Naive thymus-derived CD4-positive, alpha-beta T cell (primary cell): ENCODE results near the gene LMAN2L. TPM values are rescaled to one million over a fixed set of nuclear protein-coding genes. Genes with fewer than 3 reads are reported as not detected.

ENCODE experiments used
- ATAC-seq: fragments of 150-1000 bp; cut with Tn5 transposase; 2 replicates; pipeline ENCODE4 v1.10.0; 2021; ENCODE audit warnings: mild to moderate bottlenecking, moderate library complexity
- CTCF ChIA-PET: fragments of 350-600 bp; sonication (Branson Sonifier 250); formaldehyde crosslinking; loops from one replicate; lab custom pipeline; 2021; ENCODE audit warnings: antibody characterized with exemption; lab: Charles Lee
- POLR2A ChIA-PET: fragments of 350-600 bp; sonication (Branson Sonifier 250); formaldehyde crosslinking; loops from one replicate; lab custom pipeline; 2021; ENCODE audit warnings: antibody characterized with exemption, inconsistent platforms; lab: Charles Lee
- DNase-seq, 9 donors: peaks; one replicate each; pipeline versions ENCODE4 v3.0.0 to v3.0.0-alpha.2; 2020 to 2022; ENCODE audit warnings: mixed read lengths in 1 of 9
- H3K27ac ChIP-seq: one replicate; pipeline ENCODE4 v1.7.0; 2013; ENCODE audit warnings: mild to moderate bottlenecking, low read depth, low read length, moderate library complexity
- H3K27me3 ChIP-seq, 2 donors: one replicate each; pipeline ENCODE4 v1.7.0; 2013; ENCODE audit warnings: low read length in 2 of 2, mild to moderate bottlenecking in 2 of 2, moderate library complexity in 2 of 2; ENCODE audit not compliant: control insufficient read depth in 2 of 2, insufficient read depth in 2 of 2
- H3K36me3 ChIP-seq, 3 experiments: 1 replicate in 2 of 3; 2 replicates in 1 of 3; pipeline ENCODE4 v1.7.0; 2013; ENCODE audit warnings: low read length in 3 of 3, mild to moderate bottlenecking in 3 of 3, moderate library complexity in 1 of 3; ENCODE audit not compliant: insufficient read depth in 3 of 3, control insufficient read depth in 2 of 3
- H3K4me1 ChIP-seq, 2 donors: one replicate each; pipeline ENCODE4 v1.7.0; 2013; ENCODE audit warnings: low read length in 2 of 2, mild to moderate bottlenecking in 2 of 2, moderate library complexity in 1 of 2; ENCODE audit not compliant: control insufficient read depth in 2 of 2, insufficient read depth in 2 of 2
- H3K4me3 ChIP-seq: 2 replicates; pipeline ENCODE4 v1.7.0; 2013; ENCODE audit warnings: mild to moderate bottlenecking, low read length
- H3K9me3 ChIP-seq, 3 experiments: 1 replicate in 2 of 3; 2 replicates in 1 of 3; pipeline ENCODE4 v1.7.0; 2013; ENCODE audit warnings: low read length in 3 of 3; ENCODE audit not compliant: control insufficient read depth in 2 of 3
- H3K27ac Mint-ChIP-seq, 9 donors: one replicate each; pipeline ENCODE4 v1.8.0; 2020 to 2022; ENCODE audit warnings: mixed read lengths in 9 of 9, mild to moderate bottlenecking in 8 of 9, moderate library complexity in 5 of 9, inconsistent platforms in 2 of 9
- H3K27me3 Mint-ChIP-seq, 5 donors: one replicate each; pipeline ENCODE4 v1.8.0; 2021 to 2022; ENCODE audit warnings: mixed read lengths in 5 of 5, mild to moderate bottlenecking in 1 of 5
- H3K36me3 Mint-ChIP-seq, 5 donors: one replicate each; pipeline ENCODE4 v1.8.0; 2020 to 2022; ENCODE audit warnings: mixed read lengths in 5 of 5, mild to moderate bottlenecking in 3 of 5, inconsistent platforms in 1 of 5
- H3K4me1 Mint-ChIP-seq, 7 donors: one replicate each; pipeline ENCODE4 v1.8.0; 2020 to 2022; ENCODE audit warnings: mixed read lengths in 7 of 7, mild to moderate bottlenecking in 3 of 7, inconsistent platforms in 1 of 7
- H3K4me3 Mint-ChIP-seq, 10 donors: one replicate each; pipeline ENCODE4 v1.8.0; 2020 to 2022; ENCODE audit warnings: mild to moderate bottlenecking in 10 of 10, mixed read lengths in 10 of 10, moderate library complexity in 6 of 10, inconsistent platforms in 2 of 10
- H3K9me3 Mint-ChIP-seq, 11 donors: one replicate each; pipeline ENCODE4 v1.8.0; 2020 to 2022; ENCODE audit warnings: mixed read lengths in 11 of 11, mild to moderate bottlenecking in 4 of 11, inconsistent platforms in 1 of 11, moderate library complexity in 1 of 11
- intact Hi-C, 2 donors: fragments of 100-400 bp; cut with micrococcal nuclease; formaldehyde crosslinking; loops; one replicate each; pipeline ENCODE4 v1.15.1; 2023
- polyA plus RNA-seq, 2 donors: library from polyadenylated mRNA; unstranded; fragments of 300-500 nt; fragmentation: Illumina TruSeq; gene quantifications; one replicate each; pipeline ENCODE4 v1.2.3, GENCODE V29; 2021
- total RNA-seq, 6 experiments: library from RNA in 5 of 6; stranded (reverse) in 5 of 6; gene quantifications; 1 replicate in 5 of 6; 2 replicates in 1 of 6; pipeline ENCODE4 v1.2.3 and lab custom pipeline; 2021 to 2026

LMAN2L gene
- total and polyA plus RNA-seq, 7 experiments from 2014 or later, result 5.0 to 28.4 (median 10.2) TPM

DNA sequence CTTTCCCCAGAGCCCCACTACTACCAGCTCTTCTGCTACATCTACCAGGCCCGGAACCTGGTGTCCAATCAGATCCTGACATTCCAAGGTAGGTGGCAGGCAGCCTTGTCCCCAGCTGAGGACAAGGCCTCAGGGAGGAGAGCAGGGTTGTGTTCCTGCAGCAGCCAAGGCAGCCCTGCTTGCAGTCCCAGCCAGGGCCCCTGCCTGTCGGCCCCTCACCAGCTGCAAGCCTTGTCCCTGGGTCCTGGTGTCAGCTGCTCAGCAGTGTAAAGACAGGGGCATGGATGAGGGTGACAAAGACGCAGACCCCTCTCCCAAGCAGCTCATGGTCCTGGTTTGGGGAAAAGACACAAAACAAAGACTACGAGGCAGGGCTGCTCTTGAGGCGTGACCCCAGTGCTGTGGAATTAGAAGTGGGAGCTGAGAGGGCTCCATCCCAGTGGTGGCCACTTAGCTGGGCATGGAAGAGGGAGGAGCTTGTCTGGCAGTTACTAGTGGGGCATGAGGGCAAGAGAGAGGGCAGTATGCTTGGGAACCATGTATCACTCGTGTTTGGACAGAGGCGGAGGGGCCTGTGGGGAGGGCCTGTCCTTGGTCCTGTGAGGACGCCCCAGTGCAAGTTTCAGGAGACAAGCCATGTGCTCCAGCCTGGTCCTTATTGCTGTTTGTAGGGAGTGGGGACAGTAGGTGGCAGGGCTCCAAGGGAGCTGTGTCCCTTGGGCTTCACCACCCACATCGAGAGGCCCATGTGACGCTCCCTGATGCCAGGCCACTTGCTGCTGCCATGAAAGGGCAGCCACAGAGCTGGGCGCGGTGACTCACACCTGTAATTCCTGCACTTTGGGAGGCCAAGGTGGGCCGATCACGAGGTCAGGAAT lies 47.5 kb downstream of the LMAN2L start:
- H3K27ac Mint-ChIP-seq, result no peak overlapping the region
- no peak for ATAC-seq
- Histone ChIP-seq H3K9me3 (no peaks in the 10 kb centered on the region), H3K4me3 (no peak overlapping the region), H3K36me3 (no peaks in the 10 kb centered on the region), H3K4me1 (no peaks in the 10 kb centered on the region), H3K27me3 (no peaks in the 10 kb centered on the region), H3K27ac (no peak overlapping the region)
- no peaks in the 10 kb centered on the region for H3K27me3 Mint-ChIP-seq
- H3K36me3 Mint-ChIP-seq, result no peaks in the 10 kb centered on the region
- H3K4me1 Mint-ChIP-seq, result no peaks in the 10 kb centered on the region
- POLR2A ChIA-PET, result no interaction called here
- intact Hi-C loops, result no loop called here
- no peak for DNase-seq
- CTCF ChIA-PET, result no interaction called here
- H3K4me3 Mint-ChIP-seq, result no peak overlapping the region
- H3K9me3 Mint-ChIP-seq, result no peaks in the 10 kb centered on the region

- intact Hi-C loops, result no loop called here
- H3K27me3 Mint-ChIP-seq, result no peaks in the 10 kb centered on the region
- no peak overlapping the region for H3K4me3 Mint-ChIP-seq
- DNase-seq (no peak), ATAC-seq (no peak)
- no peak overlapping the region for H3K27ac Mint-ChIP-seq
- H3K4me1 Mint-ChIP-seq, result no peaks in the 10 kb centered on the region
- H3K36me3 ChIP-seq, result no peaks in the 10 kb centered on the region
- no peak overlapping the region for H3K27ac ChIP-seq
- H3K9me3 Mint-ChIP-seq, result no peaks in the 10 kb centered on the region
- ChIA-PET CTCF (no interaction called here), POLR2A (no interaction called here)
- H3K36me3 Mint-ChIP-seq, result no peaks in the 10 kb centered on the region
- H3K4me1 ChIP-seq, result no peaks in the 10 kb centered on the region
- no peak overlapping the region for H3K4me3 ChIP-seq
- no peaks in the 10 kb centered on the region for H3K27me3 ChIP-seq
- no peaks in the 10 kb centered on the region for H3K9me3 ChIP-seq
Observed at GRCh38 chr2:96691022-96691612, 48.7 kb downstream of the LMAN2L start.

GRCh38 chr2:96690306-96691021 lies 49.4 kb downstream of the LMAN2L start:
- Histone ChIP-seq H3K27me3 (no peaks in the 10 kb centered on the region), H3K27ac (no peak overlapping the region), H3K4me3 (no peak overlapping the region), H3K36me3 (no peaks in the 10 kb centered on the region), H3K4me1 (no peaks in the 10 kb centered on the region), H3K9me3 (no peaks in the 10 kb centered on the region)
- no peaks in the 10 kb centered on the region for H3K4me1 Mint-ChIP-seq
- no peak overlapping the region for H3K4me3 Mint-ChIP-seq
- intact Hi-C loops, result no loop called here
- no peaks in the 10 kb centered on the region for H3K9me3 Mint-ChIP-seq
- DNase-seq (no peak), ATAC-seq (no peak)
- no peak overlapping the region for H3K27ac Mint-ChIP-seq
- POLR2A ChIA-PET, result no interaction called here
- H3K36me3 Mint-ChIP-seq, result no peaks in the 10 kb centered on the region
- CTCF ChIA-PET, result no interaction called here
- H3K27me3 Mint-ChIP-seq, result no peaks in the 10 kb centered on the region

DNA sequence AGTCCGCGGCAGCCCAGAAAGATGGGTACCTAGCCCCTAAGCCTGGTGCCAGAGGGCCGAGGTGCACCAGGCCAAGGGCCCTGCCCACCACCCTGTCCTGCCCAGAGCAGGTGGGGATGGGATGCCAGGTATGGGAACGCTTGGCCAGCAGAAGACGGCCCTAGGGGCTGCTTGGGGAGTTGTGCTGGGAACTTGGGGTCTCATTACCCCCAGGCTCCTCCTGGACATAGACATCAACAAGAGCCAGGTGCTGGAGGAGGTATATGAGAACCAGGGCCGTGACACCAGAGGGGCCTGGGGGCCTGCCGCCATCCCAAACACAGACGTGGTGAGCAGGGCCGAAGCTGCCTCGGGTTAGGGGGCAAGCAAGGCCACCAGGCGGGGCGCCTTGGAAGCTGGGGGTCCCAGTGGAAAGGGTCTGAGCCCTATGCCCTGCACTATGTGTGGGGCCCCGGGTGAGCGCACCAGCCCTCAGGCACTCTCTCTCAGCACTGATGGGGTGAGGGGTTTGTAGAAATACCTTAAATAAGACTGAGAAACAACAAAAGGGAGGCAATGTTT lies 50.4 kb downstream of the LMAN2L start:
- H3K4me1 Mint-ChIP-seq, result no peaks in the 10 kb centered on the region
- ChIA-PET POLR2A (no interaction called here), CTCF (no interaction called here)
- Histone ChIP-seq H3K27ac (no peak overlapping the region), H3K36me3 (no peaks in the 10 kb centered on the region), H3K4me1 (no peaks in the 10 kb centered on the region), H3K27me3 (no peaks in the 10 kb centered on the region), H3K4me3 (no peak overlapping the region), H3K9me3 (no peaks in the 10 kb centered on the region)
- ATAC-seq, result no peak
- peaks cover 0 to 3% (median under 1%) of the 10 kb centered on the region in 5 donors for H3K27me3 Mint-ChIP-seq
- intact Hi-C loops, result no loop called here
- DNase-seq, result no peak
- H3K4me3 Mint-ChIP-seq, result no peak overlapping the region
- no peaks in the 10 kb centered on the region for H3K36me3 Mint-ChIP-seq
- no peaks in the 10 kb centered on the region for H3K9me3 Mint-ChIP-seq
- H3K27ac Mint-ChIP-seq, result no peak overlapping the region

- Mint-ChIP-seq H3K27me3 (peaks cover 0 to 5% (median 4%) of the 10 kb centered on the region in 5 donors), H3K36me3 (no peaks in the 10 kb centered on the region), H3K4me3 (no peak overlapping the region), H3K9me3 (no peaks in the 10 kb centered on the region), H3K27ac (no peak overlapping the region), H3K4me1 (no peaks in the 10 kb centered on the region)
- POLR2A ChIA-PET, result no interaction called here
- CTCF ChIA-PET, result no interaction called here
- no peaks in the 10 kb centered on the region for H3K9me3 ChIP-seq
- H3K27ac ChIP-seq, result no peak overlapping the region
- intact Hi-C loops, result no loop called here
- DNase-seq (no peak), ATAC-seq (no peak)
- H3K27me3 ChIP-seq, result no peaks in the 10 kb centered on the region
- H3K4me1 ChIP-seq, result no peaks in the 10 kb centered on the region
- H3K36me3 ChIP-seq, result no peaks in the 10 kb centered on the region
- H3K4me3 ChIP-seq, result no peak overlapping the region
Observed at GRCh38 chr2:96688649-96689430, 51.0 kb downstream of the LMAN2L start.
